ENCODE measurements around the gene GARIN5A.

The GARIN5A gene

DNA sequence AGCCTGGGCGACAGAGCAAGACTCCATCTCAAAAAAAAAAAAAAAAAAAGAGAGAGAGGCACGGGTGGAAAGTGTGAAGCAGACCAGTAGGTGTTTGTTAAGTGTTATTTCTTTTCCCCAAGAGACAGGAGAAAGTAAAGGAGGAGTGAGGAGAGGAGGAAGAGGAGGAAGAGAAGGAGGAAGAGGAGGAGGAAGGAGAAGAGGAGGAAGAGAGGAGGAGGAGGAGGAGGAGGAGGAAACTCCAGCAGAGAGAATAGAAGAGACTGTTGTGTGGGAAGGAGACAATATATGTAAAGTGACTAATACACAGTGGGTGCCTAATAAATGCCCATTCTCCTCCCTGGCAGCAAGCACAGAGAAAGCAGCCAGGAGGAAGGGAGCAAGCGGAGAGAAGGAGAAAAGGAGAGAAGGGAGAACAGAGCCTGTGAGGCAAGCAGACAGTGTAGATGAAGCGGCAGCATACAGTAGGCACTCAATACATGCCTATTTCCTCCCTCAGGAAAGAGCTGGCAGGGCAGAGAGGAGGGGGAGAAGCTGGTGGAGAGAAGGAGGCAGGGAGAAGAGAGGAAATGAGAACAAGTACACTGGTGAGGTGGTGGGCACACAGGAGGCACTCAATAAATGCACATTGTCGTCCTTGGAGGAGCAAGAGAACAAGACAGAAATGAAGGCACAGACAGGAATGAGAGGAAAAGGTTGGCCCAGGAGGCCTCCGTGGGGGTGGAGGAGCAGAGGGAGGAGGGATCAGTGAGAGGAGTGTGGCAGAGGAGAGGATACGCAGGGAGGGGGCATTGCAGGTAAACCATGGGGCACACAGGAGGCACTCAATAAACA lies 17.8 kb upstream of the GARIN5A start:
- in situ Hi-C loops (cut with MboI; ENCODE audit: low pct_unique_long_range_greater_than_20kb, low sequenced_read_pairs, unreplicated experiment): no loop called here
- DNase-seq (ENCODE audit: low spot score): no peak
- TF ChIP-seq, protein P1, sequence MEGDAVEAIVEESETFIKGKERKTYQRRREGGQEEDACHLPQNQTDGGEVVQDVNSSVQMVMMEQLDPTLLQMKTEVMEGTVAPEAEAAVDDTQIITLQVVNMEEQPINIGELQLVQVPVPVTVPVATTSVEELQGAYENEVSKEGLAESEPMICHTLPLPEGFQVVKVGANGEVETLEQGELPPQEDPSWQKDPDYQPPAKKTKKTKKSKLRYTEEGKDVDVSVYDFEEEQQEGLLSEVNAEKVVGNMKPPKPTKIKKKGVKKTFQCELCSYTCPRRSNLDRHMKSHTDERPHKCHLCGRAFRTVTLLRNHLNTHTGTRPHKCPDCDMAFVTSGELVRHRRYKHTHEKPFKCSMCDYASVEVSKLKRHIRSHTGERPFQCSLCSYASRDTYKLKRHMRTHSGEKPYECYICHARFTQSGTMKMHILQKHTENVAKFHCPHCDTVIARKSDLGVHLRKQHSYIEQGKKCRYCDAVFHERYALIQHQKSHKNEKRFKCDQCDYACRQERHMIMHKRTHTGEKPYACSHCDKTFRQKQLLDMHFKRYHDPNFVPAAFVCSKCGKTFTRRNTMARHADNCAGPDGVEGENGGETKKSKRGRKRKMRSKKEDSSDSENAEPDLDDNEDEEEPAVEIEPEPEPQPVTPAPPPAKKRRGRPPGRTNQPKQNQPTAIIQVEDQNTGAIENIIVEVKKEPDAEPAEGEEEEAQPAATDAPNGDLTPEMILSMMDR (IDR thresholded peaks at IDR 0.05; ENCODE audit: extremely low read depth, insufficient read depth, missing control alignments): no peak

DNA sequence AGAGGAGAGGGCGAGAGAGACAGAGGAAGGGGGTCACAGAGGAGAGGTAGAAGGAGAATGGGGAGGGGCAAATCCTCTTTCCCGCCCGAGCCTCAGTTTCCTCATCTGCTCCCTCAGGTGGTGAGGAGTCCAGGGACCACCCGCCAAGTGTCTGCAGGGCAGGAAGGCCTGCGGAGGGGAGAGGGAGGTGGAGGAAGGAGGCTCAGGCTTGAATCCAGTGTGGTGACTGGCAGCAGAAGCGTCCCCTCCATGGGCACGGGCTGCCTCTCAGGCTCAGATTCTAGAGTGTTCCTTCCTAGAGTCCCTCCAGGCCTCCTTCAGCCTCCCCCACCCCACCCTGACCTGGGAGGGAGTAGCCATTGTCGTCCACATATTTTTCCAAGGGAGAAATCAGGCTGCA lies 16.5 kb upstream of the GARIN5A start:
- TF ChIP-seq, protein P1 (IDR thresholded peaks at IDR 0.05; ENCODE audit: extremely low read depth, insufficient read depth, missing control alignments): no peak
- DNase-seq (ENCODE audit: low spot score): no peak
- in situ Hi-C loops (cut with MboI; ENCODE audit: low pct_unique_long_range_greater_than_20kb, low sequenced_read_pairs, unreplicated experiment): no loop called here

DNA sequence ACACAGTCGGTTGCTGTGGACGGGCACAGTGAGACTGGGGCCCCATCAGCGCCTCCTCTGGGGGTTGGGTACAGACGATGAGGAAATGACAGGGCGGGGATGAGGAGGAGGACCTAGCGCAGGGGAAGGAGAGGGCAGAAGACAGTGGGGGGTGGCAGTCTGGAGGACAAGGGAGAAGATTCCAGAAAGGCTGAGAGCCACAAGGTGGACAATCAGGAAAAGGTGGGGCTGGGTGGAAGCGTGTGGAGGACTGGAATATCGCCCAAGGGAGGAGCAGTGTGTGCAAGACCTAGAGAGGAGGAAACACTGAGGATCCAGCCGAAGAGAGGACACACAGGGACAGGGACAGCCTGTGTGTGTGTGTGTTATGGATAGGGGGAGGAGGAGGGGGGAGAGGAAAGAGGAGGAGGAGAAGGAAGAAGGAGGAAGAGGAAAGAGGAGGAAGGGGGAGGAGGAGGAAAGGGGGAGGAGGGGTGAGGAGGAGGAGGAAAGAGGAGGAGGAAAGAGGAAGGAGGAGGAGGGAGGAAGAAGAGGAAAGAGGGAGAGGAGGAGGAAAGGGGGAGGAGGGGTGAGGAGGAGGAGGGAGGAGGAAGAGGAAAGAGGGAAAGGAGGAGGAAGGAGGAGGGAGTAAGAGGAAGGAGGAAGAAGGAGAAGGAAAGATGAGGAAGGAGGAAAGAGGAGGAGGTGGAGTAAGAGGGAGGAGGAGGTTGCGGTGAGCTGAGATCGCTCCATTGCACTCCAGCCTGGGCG lies 15.8 kb upstream of the GARIN5A start:
- in situ Hi-C loops (cut with MboI; ENCODE audit: low pct_unique_long_range_greater_than_20kb, low sequenced_read_pairs, unreplicated experiment): no loop called here
- no peak for DNase-seq (ENCODE audit: low spot score)
- TF ChIP-seq, protein P1 (IDR thresholded peaks at IDR 0.05; ENCODE audit: extremely low read depth, insufficient read depth, missing control alignments): no peak

DNA sequence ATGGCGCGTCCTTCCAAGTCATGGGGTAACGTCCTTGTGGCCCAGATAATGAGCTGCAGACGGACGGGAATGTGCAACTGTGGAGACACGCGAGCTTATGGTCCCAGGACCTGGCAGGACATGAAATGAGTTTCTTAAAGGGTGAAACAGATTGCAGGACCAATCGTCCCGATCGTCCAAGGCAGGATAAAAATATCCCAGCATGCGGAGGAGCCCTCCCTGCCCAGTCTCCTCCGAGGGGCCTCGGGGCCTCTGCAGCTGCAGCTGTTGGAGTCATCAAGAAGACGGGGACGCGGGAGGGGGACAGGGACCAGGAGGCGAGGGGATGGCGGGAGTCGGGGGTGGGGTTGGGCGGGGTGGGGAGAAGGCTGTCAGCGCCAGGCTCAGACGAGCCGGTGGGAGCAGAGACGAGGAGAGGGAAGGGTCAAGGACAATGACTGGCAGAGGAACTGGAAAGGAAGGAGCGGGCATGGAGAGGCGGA lies 14.4 kb upstream of the GARIN5A start:
- no peak for DNase-seq (ENCODE audit: low spot score)
- in situ Hi-C loops (cut with MboI; ENCODE audit: low pct_unique_long_range_greater_than_20kb, low sequenced_read_pairs, unreplicated experiment): no loop called here
- TF ChIP-seq, protein P1 (IDR thresholded peaks at IDR 0.05; ENCODE audit: extremely low read depth, insufficient read depth, missing control alignments): no peak

DNA sequence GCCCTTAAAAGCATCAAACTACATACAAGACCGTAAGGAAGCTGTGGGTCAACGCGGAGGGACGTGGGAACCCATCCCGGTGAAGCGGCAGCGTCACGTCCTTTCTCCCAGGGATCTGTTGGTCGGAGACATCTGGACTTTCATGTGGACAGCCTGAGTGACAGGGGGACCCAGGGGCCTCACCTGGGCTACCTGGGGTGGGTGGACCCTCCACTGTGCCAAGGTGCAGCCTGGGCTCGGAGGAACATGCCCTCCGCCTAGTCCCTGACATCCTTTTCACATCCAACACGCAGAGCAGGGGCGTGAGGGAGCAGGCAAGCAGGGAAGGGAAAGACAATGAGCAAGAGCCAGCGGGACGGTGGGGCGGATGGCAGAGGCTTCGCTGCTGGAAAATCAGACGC lies 13.8 kb upstream of the GARIN5A start:
- in situ Hi-C loops (cut with MboI; ENCODE audit: low pct_unique_long_range_greater_than_20kb, low sequenced_read_pairs, unreplicated experiment): no loop called here
- TF ChIP-seq, protein P1 (IDR thresholded peaks at IDR 0.05; ENCODE audit: extremely low read depth, insufficient read depth, missing control alignments): no peak
- DNase-seq (ENCODE audit: low spot score): no peak

DNA sequence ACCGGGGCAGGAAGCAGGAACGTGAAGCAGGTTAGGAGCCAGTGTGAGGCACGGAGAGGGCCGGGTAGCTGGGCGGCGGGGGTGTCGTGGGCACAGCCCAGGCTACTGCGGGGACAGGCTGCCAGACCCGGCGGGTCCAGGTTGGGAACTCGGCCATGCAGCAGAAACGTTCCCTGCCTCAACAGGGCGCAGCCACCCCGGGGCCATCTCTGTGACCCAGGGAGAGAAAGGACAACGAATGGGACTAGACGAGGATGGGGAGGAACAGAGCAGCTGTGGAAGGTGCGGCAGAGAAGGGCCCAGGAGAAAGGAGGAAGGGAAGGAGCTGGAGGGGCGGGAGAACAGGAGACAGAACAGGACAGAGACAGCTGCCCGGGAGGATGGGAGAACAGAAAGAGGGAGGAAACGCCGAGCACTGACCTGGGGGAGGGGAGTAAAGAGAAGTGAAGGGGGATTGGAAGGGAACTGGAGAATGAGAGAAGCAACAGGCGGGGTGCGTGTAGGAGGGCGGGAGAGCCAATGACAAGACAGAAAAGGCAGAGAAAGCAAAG lies 12.9 kb upstream of the GARIN5A start:
- DNase-seq (ENCODE audit: low spot score): no peak
- TF ChIP-seq, protein P1 (IDR thresholded peaks at IDR 0.05; ENCODE audit: extremely low read depth, insufficient read depth, missing control alignments): no peak
- in situ Hi-C loops (cut with MboI; ENCODE audit: low pct_unique_long_range_greater_than_20kb, low sequenced_read_pairs, unreplicated experiment): no loop called here

Measured in GM13977 (cell line).